RKO (cell line): ENCODE data around the gene TMEM125.

Experiments used
- DNase-seq: peaks from one replicate; pipeline ENCODE4 v3.0.0-alpha.2; 2016; ENCODE audit warnings: low spot score

The TMEM125 gene

DNA sequence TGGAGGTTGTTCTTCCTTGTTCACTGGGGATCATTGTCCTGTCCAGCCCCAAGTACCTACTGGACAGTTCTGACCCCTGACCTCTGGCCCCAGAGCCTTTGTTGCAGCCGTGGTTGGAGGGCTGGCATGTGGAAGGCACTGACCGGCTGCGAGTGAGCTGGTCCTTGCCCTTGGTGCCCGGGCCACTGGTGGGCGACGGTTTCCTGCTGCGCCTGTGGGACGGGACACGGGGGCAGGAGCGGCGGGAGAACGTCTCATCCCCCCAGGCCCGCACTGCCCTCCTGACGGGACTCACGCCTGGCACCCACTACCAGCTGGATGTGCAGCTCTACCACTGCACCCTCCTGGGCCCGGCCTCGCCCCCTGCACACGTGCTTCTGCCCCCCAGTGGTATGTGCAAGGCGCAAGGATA lies 42.4 kb downstream of the TMEM125 start:
- no peak for DNase-seq

- DNase-seq, result no peak
Measured at GRCh38 chr1:43312663-43313515, 43.1 kb downstream of the TMEM125 start.

DNA sequence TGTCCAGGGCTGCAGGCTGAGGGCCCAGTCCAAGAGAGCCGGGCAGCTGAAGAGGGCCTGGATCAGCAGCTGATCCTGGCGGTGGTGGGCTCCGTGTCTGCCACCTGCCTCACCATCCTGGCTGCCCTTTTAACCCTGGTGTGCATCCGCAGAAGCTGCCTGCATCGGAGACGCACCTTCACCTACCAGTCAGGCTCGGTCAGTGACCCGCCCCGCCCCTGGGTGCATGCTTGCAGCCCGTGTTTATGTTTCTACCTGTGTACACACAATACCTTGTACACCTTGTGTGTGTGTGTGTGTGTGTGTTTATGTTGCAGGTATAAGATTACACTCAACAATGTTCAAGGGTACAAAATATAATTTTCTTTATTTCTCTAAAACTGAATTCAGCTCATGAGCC lies 44.0 kb downstream of the TMEM125 start:
- no peak for DNase-seq

- no peak for DNase-seq
Measured at GRCh38 chr1:43314233-43314632, 44.5 kb downstream of the TMEM125 start.

DNA sequence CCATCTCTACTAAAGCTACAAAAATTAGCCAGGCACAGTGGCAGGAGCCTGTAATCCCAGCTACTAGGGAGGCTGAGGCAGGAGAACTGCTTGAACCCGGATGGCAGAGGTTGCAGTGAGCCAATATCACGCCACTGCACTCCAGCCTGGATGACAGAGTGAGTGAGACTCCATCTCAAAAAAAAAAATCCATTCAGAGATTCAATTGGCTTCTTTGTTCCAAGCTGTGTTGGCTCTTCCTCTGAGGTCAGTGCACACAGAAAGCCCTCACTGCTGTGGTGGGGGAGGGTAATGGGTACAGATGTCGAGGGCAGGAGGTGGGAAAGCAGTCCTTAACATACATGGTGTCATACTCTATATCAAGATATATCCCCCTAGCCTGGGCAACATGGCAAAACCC lies 45.7 kb downstream of the TMEM125 start:
- no peak for DNase-seq

GRCh38 chr1:43315963-43316737 lies 46.4 kb downstream of the TMEM125 start:
- no peak for DNase-seq

- DNase-seq, result no peak
Measured at GRCh38 chr1:43316738-43317520, 47.1 kb downstream of the TMEM125 start.

DNA sequence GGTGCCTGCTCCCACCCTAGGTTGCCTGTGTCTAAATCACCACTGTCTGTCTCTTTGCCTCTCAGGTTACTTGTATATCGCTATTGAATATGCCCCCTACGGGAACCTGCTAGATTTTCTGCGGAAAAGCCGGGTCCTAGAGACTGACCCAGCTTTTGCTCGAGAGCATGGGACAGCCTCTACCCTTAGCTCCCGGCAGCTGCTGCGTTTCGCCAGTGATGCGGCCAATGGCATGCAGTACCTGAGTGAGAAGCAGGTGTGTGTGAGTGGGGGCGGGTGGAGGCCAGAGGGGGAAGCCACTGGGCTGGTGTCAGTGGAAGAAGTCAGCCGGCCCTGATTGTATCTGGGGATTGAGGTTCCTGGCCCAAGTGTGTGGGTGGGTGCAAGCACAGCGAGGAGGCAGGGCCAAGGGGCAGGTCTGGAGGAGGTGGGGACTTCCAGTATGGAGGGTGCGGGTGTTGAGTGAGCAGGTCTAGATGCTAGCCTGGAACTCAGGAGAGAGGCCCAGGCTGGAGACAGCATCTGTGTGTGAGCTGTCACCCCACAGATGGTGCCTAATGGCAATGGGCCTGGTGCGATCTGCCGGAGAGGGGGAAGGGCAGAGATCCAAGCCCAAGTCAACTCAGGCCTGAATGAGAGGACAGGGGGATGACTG lies 48.2 kb downstream of the TMEM125 start:
- DNase-seq, result no peak

DNA sequence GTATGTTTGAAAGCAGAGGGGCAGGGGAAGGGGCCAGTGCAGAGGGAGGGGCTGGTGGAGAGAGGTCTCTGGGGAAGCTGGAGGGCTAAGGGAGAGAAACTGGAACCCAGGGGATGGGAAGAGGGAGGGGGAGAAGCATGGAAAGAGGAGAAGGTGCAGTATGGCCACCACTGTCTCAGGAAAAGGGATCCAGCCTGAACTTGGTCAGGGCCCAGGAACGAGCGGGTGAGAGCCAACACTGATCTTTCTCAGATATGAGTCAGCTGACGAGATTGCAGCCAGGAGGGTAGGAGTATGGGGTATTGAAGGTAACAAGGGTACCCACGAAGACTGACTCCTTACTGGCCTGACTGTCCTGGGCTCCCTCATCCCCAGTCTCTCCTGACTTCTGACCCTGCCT lies 49.0 kb downstream of the TMEM125 start:
- no peak for DNase-seq

GRCh38 chr1:43319288-43319687 lies 49.5 kb downstream of the TMEM125 start:
- no peak for DNase-seq

DNA sequence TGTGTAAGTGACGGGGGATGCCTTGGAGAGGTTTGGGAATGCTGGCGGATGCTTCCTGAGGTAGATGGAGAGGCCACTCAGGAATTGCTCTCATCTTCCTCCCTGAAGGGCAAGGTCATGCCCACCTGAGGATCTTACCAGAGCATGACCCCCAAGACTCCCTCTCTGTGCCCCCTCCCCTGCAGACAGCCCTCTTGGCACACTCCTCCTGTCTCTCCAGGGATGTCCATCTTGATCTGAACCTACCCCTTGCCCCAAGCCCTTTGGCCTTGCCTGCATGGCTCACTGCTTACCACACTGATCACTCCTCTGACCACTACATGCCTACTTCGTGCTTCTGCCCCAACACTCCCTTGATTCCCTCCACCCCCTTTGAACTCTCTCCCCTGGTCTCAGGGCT lies 50.0 kb downstream of the TMEM125 start:
- DNase-seq, result no peak

DNA sequence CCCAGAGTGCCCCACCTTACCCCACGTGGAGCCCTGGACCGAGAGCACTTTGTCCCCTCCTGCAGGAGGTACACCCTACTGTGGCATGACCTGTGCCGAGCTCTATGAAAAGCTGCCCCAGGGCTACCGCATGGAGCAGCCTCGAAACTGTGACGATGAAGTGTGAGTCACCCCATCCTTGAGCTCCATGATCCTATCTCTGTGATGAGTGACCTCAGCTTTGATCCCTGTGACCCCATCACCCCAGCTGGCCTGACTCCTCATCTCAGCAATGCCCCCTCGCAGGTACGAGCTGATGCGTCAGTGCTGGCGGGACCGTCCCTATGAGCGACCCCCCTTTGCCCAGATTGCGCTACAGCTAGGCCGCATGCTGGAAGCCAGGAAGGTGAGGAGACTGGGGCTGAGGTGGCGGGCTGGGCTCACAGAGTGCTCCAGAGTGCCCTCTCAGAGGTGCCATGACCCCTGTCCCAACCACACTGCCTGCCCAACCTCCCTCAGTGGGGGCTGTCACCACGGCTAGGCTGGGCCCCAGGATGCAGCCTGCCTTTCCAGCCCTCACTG lies 51.6 kb downstream of the TMEM125 start:
- no peak for DNase-seq

DNA sequence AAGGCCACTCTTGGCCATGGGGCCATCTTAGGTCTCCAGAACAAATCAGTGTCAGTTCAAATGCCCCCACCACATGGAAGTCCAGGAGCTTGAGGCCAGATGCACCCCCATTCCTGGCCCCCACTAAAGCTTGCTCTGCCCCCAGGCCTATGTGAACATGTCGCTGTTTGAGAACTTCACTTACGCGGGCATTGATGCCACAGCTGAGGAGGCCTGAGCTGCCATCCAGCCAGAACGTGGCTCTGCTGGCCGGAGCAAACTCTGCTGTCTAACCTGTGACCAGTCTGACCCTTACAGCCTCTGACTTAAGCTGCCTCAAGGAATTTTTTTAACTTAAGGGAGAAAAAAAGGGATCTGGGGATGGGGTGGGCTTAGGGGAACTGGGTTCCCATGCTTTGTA lies 52.7 kb downstream of the TMEM125 start:
- no peak for DNase-seq
